ENCODE results near the gene OCA2.

- TF ChIP-seq CTCF (IDR thresholded peaks at IDR 0.05) (no peak), POLR2AphosphoS5 (IDR thresholded peaks at IDR 0.05; ENCODE audit: insufficient read depth in 1 of 2, low read depth in 1 of 2) (no peak), POLR2A (IDR thresholded peaks at IDR 0.05) (no peak)
These were observed 256.0 kb downstream of the OCA2 start for GRCh38 chr15:27843146-27843545.

All from vagina (tissue), 2 donors.